ENCODE measurements around the gene MROH7.

- no peak for TF ChIP-seq CTCF (conservative IDR thresholded peaks at IDR 0.05; ENCODE audit: low read depth, low read length)
- no peak for TF ChIP-seq EZH2 (IDR thresholded peaks at IDR 0.05; ENCODE audit: borderline replicate concordance, low read depth, low read length, poor library complexity, severe bottlenecking)
Measured at GRCh38 chr1:54614563-54614962, 27.0 kb upstream of the MROH7 start.

All from A673 (cell line).